ENCODE data around the gene DUSP10.
A peak's percentile ranks its signal among the peaks of the same experiment; 100 is the strongest.

Gene DUSP10

DNA sequence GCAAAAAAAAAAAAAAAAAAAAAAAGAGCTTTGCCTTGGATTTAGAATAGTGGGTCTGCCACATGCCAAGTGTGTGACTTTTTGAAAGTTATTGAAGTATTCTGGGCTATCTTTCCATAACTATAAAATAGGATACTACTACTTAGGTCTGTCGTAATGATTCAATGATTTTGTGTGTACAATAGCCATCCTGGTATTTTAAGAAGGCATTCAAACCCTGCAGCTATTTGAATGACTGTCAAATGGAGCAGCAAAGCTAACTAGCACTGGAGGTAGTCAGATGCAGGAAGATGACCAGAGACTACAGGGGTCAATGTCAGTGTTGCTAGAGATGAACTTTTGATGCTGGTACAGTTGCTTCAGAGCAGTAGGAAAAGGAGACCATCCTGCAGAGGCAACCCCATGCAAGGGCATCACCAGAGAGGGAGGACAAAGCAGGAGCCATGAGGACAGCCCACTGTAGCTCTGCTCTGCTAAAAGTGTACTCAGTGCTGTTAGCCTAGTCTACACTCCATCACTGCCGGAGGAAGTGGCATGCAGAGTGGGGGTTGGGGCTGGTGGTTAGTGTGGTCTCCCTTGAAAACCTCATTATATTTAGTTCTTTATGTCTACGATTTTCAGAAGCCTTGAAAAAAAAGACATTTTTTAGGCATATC, 29.0 kb downstream of the DUSP10 start:
- DNase-seq = no peak

DNA sequence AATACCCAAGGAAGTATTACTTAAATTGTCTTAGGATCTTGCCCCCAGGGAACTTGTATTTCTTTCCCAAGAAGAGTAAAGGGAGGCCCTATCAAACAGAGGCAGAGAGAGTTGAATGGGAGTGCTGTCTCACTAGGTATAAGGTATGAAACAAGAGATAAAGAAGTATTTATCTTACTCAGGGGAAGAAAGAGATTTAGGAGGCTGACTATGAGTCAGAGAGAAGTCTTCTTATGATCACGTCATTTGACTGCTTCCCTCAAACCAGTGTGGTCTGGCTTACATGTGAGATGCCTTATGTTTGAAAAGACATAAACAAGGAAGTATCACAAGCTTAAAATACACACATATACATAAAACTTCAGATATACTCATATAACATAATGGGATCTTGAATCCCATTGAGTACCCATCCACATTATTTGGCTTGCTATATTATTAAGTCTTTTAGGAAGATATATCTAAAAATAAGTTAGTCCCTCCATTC, 29.6 kb downstream of the DUSP10 start:
- no peak for DNase-seq

DNA sequence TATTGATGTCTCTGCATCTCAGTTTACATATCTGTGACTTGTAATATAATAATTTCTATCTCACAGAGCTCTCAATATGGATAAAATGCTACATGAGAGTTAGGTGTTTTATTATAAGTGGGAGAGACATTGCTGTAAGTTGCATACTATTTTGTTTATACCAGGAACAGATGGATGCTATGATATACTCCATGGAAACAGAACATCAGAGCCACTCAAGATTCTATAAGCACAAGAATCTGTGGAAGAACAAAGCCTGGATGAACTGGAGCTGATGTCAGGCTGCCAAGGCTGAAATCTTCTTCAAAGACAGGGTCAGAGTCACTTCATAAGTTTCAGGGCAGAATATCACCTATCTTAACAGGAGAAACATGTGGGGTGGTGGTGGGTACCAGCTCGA, 30.2 kb downstream of the DUSP10 start:
- DNase-seq = no peak

DNA sequence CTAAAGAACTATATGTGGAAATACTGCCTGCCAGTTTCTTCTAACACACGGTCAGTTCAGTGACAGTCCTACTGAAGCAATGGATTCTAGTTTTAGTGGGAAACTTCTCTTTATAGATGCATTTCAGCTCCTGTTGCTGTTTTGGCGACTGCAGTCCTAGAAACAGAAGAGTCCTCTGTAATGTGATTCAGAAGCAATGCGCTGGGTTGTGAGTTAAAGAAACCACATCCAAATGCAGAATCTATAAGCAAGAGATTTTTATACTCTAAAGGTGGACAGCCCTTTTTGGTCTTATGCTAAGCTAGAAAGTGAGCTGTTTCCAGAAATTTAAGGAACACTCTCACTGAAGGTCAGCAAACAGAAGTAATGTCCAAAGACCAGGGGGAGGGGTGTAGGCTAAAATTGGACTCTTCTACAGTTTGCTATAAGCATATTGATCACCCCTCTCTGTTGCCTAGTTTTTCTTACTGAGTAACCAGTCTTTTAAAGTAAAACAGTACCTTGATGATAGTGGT, 30.8 kb downstream of the DUSP10 start:
- DNase-seq = no peak

DNA sequence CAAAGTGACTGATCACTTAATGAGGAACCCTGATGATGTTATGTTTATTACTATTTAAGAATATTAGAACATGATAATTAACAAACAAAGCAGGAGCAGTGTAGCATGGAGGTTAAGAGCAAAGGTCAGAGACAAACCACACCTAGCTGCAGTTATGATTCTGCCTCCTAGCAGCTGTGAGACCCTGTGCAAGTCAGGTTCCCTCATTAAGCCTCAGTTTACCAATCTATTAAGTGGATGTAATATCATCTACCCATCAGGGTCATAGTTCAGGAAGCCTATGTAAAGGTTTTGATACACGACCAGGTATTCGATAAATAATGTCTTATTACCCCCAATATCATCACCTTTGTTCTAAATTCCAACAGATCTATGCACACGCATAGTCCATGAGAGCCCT, 32.0 kb downstream of the DUSP10 start:
- no peak for DNase-seq

DNA sequence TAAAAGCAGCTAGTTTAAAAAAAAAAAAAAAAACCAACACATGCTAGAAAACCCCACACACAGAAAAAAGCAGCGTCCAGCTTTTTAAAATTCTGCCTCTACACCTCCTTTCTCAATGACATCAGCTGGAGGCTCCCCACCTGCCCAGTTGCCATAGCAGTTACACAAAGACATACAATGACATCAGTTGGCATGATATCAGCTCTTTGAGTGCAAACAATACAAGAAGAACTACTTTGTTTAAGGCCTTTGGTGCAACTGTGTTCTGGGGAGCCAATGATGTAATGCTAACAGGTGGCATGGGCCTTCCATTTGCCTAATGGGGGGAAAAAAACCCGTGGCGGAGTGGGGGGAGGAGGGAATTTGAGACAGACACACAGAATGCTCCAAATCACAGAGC, 32.9 kb downstream of the DUSP10 start:
- DNase-seq = peak; percentile 64 to 77

DNA sequence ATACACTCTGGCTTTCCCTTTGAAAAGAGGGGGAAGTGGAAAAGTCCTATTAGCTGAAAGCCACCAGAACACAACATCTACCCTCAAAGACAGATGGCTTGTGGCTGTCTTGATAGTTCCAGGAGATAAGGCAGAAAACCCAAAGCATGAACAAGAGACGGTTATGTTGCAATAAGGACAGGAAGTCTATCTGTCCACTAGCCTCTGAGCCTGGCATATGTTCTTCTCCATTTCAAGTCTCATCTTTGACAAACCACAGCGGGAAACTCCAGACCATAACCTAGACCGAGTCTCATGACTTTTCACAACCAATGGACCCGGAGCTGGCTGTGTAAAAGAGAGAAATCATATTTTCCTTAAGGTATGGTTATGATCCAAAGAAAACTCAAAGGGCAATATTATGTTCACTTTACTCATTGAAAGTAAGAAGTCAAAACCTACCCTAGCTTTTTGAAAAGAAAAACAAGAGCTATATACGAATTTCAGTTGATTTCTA, 33.8 kb downstream of the DUSP10 start:
- DNase-seq = peak; percentile 18 to 53

DNA sequence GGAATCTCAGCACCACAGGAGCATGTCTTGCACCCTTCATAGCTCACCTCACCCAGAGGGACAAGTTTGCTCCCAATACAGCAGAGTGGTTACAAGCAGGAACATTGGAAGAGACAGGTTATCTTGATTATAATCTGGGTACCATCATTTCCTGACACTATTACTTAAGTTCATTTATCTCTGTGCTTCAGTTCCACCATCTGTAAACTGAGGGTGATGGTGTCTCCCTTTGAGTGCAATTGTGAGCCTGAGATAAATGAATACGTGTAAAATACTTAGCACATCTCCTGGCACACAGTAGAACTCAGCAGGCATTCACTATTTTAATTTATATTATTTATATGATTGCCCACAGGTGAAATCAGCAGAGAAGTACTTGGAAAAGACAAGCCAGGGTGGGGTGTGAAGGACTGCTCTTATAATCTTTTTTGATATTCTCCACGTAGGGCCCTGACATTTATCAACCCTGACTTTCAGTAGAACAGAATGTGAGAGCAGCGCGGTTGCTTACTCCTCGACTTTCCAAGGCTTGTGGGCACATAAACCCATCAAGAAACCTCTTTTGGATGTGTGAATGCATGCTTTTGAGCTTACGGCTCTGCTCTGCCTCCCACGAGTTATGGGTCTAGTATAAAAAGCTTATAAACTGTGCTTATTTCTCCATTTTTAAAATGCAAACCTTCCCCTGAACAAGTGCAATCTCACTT, 34.9 kb downstream of the DUSP10 start:
- DNase-seq = no peak

DNA sequence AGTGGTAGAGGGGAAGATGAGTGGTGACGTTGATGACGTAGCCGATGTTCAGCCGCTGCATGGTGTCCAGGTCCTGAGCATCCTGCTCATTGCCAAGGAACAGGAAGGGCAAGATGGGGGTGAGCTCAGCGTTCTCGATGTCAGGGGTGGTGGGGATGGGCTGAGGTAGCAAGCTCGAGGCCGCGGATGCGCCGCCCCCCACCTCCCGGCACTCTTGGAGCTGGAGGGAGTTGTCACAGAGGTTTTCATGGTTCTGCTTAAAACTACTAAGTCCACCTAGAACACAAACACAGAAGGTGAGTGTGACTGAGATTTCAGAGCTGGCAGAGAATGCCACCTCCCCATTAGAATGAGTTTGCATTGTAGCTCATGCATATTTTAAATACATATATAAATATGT, 35.7 kb downstream of the DUSP10 start:
- DNase-seq = no peak

DNA sequence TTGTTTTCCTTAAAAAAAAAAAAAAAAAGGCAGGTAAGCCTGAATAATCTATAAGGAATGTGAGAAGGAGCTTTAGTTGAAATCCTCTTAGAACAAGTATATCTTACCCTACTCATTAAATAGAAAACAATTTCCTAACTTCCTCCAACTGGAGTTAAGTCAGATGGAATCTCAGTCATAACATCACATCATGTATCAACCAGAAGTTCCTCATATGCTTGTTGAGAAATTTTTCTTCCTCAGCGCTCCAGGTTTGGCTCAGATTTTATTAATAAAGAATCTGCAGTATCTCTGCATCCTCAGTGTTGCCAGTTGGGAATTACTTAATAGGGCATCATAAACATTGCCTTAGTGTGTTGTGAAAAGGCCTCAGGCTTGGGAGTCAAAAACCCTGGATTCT, 37.6 kb downstream of the DUSP10 start:
- DNase-seq = no peak

DNA sequence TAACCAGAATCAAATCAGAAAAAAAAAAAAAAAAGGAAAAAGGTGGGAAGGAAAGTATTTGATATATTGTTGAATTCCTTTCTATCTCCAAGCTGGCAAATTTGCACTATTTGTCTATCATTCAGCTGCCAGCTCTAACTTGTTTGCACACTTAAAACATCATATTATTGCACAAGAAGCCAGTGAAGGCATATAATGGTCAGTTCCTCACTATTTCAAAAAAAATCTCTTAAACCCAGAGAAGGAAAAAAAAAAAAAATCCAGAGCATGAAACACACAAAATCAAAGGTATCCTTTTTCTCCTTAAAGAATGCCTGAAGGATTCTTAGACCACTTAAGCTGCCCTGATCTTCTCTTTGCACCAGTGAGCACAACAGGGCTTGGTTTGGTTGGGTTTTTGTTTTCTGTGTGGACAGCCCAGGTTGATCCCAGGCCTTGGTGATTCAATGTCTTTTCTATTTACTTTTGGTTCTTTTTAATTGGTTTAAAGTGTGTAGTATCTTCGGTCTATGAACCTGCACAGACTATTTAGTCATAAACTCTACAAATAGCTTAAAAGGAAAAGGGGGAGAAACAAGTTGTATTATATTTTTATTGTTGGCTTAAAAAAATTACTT, 40.2 kb downstream of the DUSP10 start:
- DNase-seq = no peak

DNA sequence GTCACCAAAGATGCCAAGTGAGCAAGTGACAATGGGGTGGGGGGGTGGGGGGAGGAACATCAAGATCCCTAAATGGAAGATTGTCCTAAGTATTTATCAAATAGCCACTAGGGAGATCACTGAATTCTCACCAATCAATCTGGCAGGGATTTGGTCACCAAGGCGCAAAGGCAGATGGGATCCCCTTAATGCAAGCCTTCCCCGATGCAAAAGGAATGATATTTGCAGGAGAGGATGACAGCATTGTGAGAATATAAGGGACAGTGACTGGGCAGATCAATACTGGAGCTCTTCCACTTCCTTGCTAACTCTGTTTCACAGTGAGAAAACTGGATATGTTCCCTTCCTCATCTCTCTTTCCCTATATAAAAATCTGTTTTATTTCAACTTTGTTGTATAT, 40.9 kb downstream of the DUSP10 start:
- no peak for DNase-seq

DNA sequence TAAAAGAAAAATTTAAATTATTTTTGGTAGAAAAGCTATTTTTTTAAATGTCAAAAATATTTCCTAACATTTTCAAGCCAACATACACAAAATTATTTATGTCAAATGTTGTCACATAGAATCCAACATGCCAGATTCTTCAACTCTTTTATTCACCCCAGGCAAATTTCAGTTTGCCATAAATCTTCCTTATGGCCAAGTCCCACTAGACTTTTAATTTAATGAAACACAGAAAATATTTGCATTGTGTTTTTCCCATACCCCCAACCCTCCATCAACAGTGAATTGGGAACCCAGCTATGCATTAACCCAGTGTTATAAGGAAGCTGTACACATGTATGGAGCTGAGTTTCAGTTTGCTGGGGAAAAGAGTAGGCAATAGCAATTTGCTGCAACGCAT, 41.4 kb downstream of the DUSP10 start:
- DNase-seq = no peak

DNA sequence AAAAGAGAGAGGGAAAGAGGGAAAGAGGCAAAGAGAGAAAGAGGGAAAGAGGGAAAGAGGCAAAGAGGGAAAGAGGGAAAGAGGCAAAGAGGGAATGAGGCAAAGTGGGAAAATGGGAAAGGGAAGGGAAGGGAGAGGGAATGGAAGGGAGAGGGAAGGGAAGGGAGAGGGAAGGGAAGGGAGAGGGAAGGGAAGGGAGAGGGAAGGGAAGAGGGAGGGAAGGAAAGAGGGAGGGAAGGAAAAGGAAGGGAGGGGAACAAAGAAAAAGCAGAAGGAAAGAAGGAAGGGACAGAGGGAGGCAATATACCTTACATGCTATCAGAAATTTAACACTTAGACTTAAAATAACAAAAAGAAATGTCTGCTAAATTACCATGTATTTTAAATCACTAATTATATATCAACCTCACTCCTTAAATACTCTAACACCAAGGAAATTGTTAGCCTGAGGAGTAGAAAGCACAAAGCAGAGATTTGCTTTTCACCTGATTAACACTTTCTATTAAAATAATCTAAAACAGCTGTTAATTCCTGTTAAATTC, 41.8 kb downstream of the DUSP10 start:
- no peak for DNase-seq

DNA sequence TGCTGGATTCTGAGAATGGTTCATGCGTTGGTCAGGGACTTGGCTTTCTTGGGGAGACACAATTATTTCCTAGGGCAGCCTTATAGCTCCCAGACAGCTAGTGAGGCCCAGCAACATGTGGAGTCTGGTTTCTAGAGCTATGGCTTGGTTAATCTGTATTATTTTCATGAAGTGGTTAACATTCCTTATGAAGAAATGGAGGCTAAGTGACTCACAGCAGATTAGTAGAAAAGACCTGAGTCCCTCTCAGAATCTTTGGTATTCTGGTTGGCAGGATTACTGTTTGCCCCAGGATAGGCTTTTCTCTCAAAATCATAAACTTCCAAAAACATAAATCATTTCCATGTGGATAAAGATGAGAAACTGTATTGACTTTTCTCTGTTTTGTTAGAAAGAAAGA, 42.3 kb downstream of the DUSP10 start:
- no peak for DNase-seq

DNA sequence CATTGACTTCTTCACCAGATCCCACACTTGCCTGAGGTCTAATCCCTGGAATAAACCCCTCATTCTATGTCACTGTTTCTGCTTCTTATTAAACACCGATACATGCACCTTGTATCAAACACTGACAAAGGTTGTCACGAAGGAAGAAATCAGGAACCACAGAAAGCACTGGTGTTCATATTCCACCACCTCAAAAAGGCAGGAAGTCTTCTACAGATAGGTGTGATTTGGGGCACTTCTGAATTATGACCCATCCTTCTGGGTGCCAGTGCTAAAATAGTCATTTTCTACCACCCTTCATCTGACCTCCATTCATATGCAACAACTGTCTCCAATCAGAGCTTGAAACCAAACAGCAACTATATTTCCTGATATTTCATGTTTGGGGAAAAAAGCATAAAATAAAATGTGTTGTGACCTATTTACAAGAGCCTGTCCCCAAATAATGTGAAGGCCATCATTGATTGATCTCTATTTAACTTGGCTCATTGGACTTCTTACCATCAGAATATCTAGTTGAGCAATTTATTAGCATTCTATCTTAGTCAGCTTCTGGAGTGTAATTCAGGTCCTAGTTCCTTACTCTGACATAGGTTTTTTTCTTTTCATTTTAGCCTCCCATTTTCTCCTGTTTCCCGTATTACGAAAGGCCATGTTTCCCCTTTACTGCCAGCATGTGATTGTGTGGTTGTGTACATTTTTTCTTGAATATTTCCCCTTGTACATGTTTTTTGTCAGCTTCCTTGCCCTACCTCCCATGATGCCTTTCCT, 43.1 kb downstream of the DUSP10 start:
- DNase-seq = no peak

DNA sequence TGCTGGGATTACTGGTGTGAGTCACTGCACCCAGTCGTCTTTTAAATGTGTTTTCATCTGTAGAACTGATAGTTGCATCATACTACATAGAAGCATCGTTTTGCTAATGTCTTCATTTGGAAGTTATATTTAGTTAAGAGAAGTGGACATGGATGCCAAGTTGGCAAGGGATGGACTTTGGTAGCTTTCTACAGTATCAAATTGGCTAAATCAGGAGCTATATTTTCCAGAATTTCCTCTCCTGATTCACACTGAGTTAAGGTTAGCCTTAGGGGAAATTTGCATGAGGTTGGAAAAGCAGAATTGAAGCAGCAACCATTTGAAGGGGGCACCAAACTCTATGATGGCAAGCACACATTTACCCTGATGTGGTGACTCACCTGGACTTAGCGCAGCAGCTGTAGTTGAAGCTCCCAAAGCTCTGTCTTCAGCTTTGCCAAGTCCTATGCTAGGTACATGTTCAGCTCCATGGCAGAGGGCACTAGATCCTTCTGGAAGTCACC, 43.9 kb downstream of the DUSP10 start:
- DNase-seq = no peak

DNA sequence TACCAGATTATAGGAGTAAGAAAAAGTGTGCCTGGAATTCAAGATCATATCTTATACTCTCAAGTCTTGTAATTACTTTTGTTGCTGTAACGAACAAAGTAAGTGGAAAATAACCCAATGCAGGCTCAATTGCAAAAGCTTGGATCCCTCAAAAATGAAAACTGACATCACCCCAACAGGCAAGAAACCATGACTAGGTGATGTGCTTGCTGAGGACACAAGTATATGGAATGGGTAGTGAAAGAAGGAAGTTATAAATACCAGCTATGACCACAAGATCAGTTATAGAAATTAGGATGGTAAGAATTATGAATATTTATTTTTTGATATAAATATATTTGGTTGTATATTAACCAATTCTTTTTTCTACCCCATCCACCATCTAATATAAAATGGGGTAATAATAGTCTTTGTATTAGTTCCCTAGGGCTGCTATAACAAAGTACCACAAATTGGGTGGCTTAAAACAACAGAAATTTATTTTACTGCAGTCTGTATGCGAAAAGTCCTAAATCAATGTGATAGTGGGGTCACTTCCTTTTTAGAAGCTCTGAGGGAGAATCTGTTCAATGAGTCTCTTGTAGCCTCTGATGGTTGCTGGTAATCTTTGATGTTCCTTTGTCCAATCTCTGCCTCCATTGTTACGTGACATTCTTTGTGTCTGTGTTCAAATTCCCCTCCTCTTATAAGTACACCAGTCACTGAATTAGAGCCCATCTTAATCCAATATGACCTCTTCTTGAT, 45.0 kb downstream of the DUSP10 start:
- no peak for DNase-seq

DNA sequence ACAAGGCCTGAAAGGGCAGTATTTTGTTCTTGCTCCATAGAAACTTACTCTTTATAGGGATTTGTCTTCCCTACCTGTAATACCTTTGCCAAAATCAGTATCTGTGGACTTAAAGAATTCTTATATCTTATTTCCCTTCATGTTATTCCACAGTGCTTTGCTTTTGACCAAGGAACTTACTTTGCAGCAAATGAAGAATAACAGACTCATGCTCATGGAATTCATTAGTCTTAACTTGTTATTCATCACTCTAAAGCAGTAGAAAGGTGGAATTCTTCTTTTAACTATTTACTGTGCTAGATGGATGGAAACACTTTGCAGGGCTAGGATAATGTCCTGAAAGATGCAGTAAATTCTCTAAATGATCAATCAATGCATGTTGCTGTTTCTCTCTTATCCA, 45.9 kb downstream of the DUSP10 start:
- DNase-seq = no peak

DNA sequence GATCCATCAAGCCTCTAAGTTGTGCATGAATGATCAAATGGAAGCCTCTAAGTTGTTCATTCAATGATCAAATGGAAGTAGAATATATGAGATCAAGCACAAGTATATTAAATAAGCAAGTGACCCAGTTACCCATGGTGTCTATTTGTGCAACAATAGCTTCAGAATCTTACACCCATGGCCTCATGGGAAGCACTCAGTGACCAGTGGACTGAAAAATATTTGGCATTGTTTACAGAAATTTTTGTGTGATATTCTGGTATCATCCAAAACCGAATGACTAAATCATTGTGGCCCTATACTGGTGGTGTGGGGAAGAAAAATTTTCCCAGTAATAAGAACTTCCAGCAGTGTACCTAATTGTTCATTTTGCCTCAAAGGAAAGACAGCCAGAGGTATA, 46.6 kb downstream of the DUSP10 start:
- no peak for DNase-seq

DNA sequence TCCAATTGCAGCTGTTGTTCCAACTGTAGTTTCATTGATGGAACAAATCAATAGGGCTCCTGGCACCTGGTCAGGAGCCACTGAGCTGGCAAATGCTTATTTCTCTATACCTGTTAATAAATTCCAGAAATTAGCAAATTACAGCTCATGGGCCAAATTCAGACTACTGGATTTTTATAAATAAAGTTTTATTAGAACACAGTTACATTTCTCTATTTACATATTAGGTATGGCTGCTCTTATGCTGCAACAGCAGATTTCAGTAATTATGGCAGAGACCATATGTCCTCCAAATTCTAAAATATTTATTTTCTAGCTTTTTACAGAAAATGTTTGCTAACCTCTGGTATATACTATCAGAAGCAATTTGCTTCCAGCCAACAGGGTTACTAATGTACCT, 47.8 kb downstream of the DUSP10 start:
- DNase-seq = no peak

DNA sequence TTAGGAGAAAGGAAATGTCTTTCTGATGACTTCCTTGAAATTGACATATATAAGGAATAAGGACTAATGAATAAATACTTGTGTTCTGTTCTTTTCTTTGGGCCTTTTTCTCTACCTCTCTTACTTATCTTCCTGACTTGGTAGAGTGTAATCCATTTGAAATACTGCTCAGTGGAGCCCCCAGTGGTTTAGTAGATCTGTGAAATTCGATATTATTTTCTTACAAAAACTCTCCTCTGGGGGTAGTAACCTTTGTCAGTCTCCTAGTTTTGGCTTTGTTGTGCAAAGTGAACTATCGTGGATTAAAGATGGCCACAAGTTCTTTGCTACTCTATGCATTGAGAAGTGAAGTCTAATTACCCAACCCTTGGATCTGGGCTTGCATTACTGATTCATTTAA, 48.8 kb downstream of the DUSP10 start:
- no peak for DNase-seq

Data from hippocampal formation (tissue), 2 donors.